WTC11 (cell line): ENCODE measurements around the gene VNN1. TPM values are rescaled to one million over a fixed set of nuclear protein-coding genes. Genes with fewer than 3 reads are reported as not detected.

Source experiments
- ATAC-seq: fragments of 200-7000 bp; cut with Tn5 transposase; 2 replicates; pipeline ENCODE4 v1.10.0; 2021; ENCODE audit warnings: mild to moderate bottlenecking, moderate library complexity
- CTCF ChIA-PET: fragments of 300-600 bp; sonication (Branson Sonifier 250); formaldehyde crosslinking; loops from one replicate; lab custom pipeline; 2021; ENCODE audit warnings: antibody characterized with exemption; lab: Charles Lee
- POLR2A ChIA-PET: fragments of 350-600 bp; sonication (Branson Sonifier 250); formaldehyde crosslinking; loops from one replicate; lab custom pipeline; 2021; ENCODE audit warnings: antibody characterized with exemption; lab: Charles Lee
- DNase-seq: peaks from one replicate; pipeline ENCODE4 v3.0.0; 2021; ENCODE audit warnings: low spot score
- H3K27ac Mint-ChIP-seq: 2 replicates; pipeline ENCODE4 v1.8.0; 2021; ENCODE audit warnings: mixed read lengths
- H3K27me3 Mint-ChIP-seq: 2 replicates; pipeline ENCODE4 v1.8.0; 2021; ENCODE audit warnings: low read depth, mild to moderate bottlenecking, moderate library complexity, mixed read lengths
- H3K36me3 Mint-ChIP-seq: 2 replicates; pipeline ENCODE4 v1.8.0; 2021; ENCODE audit warnings: mixed read lengths
- H3K4me1 Mint-ChIP-seq: 2 replicates; pipeline ENCODE4 v1.8.0; 2022; ENCODE audit warnings: mixed read lengths
- H3K4me3 Mint-ChIP-seq: 2 replicates; pipeline ENCODE4 v1.8.0; 2021; ENCODE audit warnings: mild to moderate bottlenecking, moderate library complexity, mixed read lengths
- H3K9me3 Mint-ChIP-seq: 2 replicates; pipeline ENCODE4 v1.8.0; 2021; ENCODE audit warnings: mixed read lengths
- ARID4B ChIP-seq: sonication (generic); formaldehyde crosslinking; IDR thresholded peaks from 2 replicates; pipeline ENCODE4 v1.8.0; 2023; ENCODE audit warnings: missing genetic modification reagents, mild to moderate bottlenecking, borderline replicate concordance
- ATF1 ChIP-seq: sonication (generic); formaldehyde crosslinking; IDR thresholded peaks from 2 replicates; pipeline ENCODE4 v1.8.1; 2023; ENCODE audit warnings: mild to moderate bottlenecking, moderate library complexity, missing genetic modification reagents
- E2F5 ChIP-seq: sonication (generic); formaldehyde crosslinking; IDR thresholded peaks from 2 replicates; pipeline ENCODE4 v1.8.1; 2022; ENCODE audit warnings: mild to moderate bottlenecking, moderate library complexity, missing genetic modification reagents
- FOXP4 ChIP-seq: sonication (generic); formaldehyde crosslinking; IDR thresholded peaks from 2 replicates; pipeline ENCODE4 v1.8.0; 2022; ENCODE audit warnings: mild to moderate bottlenecking, missing genetic modification reagents
- GRHL2 ChIP-seq: fragments of 250-450 bp; sonication (Bioruptor Pico); IDR thresholded peaks from 2 replicates; pipeline ENCODE4 v1.8.0; 2022; ENCODE audit warnings: mild to moderate bottlenecking, moderate library complexity; ENCODE audit not compliant: insufficient replicate concordance, severe bottlenecking
- MXD4 ChIP-seq: fragments of 250-450 bp; sonication (Bioruptor Pico); IDR thresholded peaks from 2 replicates; pipeline ENCODE4 v1.8.0; 2021; ENCODE audit warnings: mild to moderate bottlenecking, moderate library complexity, borderline replicate concordance
- MYBL2 ChIP-seq: sonication (generic); formaldehyde crosslinking; IDR thresholded peaks from 2 replicates; pipeline ENCODE4 v1.8.1; 2023; ENCODE audit warnings: mild to moderate bottlenecking, moderate library complexity, missing genetic modification reagents
- NFATC4 ChIP-seq: fragments of 250-450 bp; sonication (Bioruptor Pico); IDR thresholded peaks from 2 replicates; pipeline ENCODE4 v1.9.0; 2021; ENCODE audit warnings: mild to moderate bottlenecking
- RELA ChIP-seq: sonication (generic); formaldehyde crosslinking; IDR thresholded peaks from 2 replicates; pipeline ENCODE4 v1.8.1; 2022; ENCODE audit warnings: missing genetic modification reagents, mild to moderate bottlenecking, borderline replicate concordance
- SMAD3 ChIP-seq: sonication (generic); formaldehyde crosslinking; IDR thresholded peaks from 2 replicates; pipeline ENCODE4 v1.8.0; 2022; ENCODE audit warnings: missing genetic modification reagents, mild to moderate bottlenecking, borderline replicate concordance
- SP1 ChIP-seq: sonication (generic); formaldehyde crosslinking; conservative IDR thresholded peaks from 2 replicates; pipeline ENCODE4 v1.8.1; 2022; ENCODE audit warnings: missing genetic modification reagents
- USF1 ChIP-seq: sonication (generic); formaldehyde crosslinking; IDR thresholded peaks from 2 replicates; pipeline ENCODE4 v1.8.0; 2022; ENCODE audit warnings: mild to moderate bottlenecking, missing genetic modification reagents
- ZBTB43 ChIP-seq: sonication (generic); formaldehyde crosslinking; IDR thresholded peaks from 2 replicates; pipeline ENCODE4 v1.8.1; 2023; ENCODE audit warnings: mild to moderate bottlenecking, missing genetic modification reagents
- ZNF232 ChIP-seq: sonication (generic); formaldehyde crosslinking; IDR thresholded peaks from 2 replicates; pipeline ENCODE4 v1.8.0; 2022; ENCODE audit warnings: mild to moderate bottlenecking, missing genetic modification reagents
- ZNF281 ChIP-seq: sonication (generic); formaldehyde crosslinking; IDR thresholded peaks from 2 replicates; pipeline ENCODE4 v1.8.0; 2023; ENCODE audit warnings: mild to moderate bottlenecking, missing genetic modification reagents
- ZNF532 ChIP-seq: fragments of 250-450 bp; sonication (Bioruptor Pico); IDR thresholded peaks from 2 replicates; pipeline ENCODE4 v1.9.0; 2021; ENCODE audit warnings: mild to moderate bottlenecking, borderline replicate concordance
- ZNF671 ChIP-seq: fragments of 250-450 bp; sonication (Bioruptor Pico); IDR thresholded peaks from 2 replicates; pipeline ENCODE4 v1.8.0; 2021; ENCODE audit warnings: mild to moderate bottlenecking
- total RNA-seq: library from RNA; stranded (reverse); gene quantifications from 3 replicates; pipeline ENCODE4 v1.2.3, GENCODE V29; 2021

Gene VNN1
- total RNA-seq, 1 experiment from 2014 or later, result 0.04 TPM

GRCh38 chr6:132760256-132760655, 46.4 kb upstream of the VNN1 start (continued):
- TF ChIP-seq FOXP4 (CRISPR knock-in tag) (no peak), E2F5 (no peak), ZBTB43 (CRISPR knock-in tag) (no peak), SMAD3 (CRISPR knock-in tag) (no peak)

GRCh38 chr6:132758689-132759088, 44.8 kb upstream of the VNN1 start:
- H3K9me3 Mint-ChIP-seq, result no peaks in the 10 kb centered on the region
- POLR2A ChIA-PET, result no interaction called here
- CTCF ChIA-PET, result interaction anchor here (1.4 kb wide), 1 partner anchor 40 kb away, joined by 4 read pairs; the partner anchor contains the start of gene SLC18B1
- TF ChIP-seq ATF1 (CRISPR knock-in tag) (no peak), MXD4 (CRISPR knock-in tag) (no peak), MYBL2 (CRISPR knock-in tag) (no peak), ZNF671 (CRISPR knock-in tag) (no peak), ARID4B (no peak), ZNF281 (CRISPR knock-in tag) (no peak)
- ATAC-seq (no peak), DNase-seq (no peak)
- no peak overlapping the region for H3K4me3 Mint-ChIP-seq
- no peaks in the 10 kb centered on the region for H3K27me3 Mint-ChIP-seq
- no peaks in the 10 kb centered on the region for H3K4me1 Mint-ChIP-seq
- H3K36me3 Mint-ChIP-seq, result no peaks in the 10 kb centered on the region
- no peak overlapping the region for H3K27ac Mint-ChIP-seq

GRCh38 chr6:132752255-132752654, 38.4 kb upstream of the VNN1 start:
- Mint-ChIP-seq H3K4me1 (no peaks in the 10 kb centered on the region), H3K4me3 (no peak overlapping the region), H3K27me3 (no peaks in the 10 kb centered on the region), H3K27ac (no peak overlapping the region), H3K36me3 (no peaks in the 10 kb centered on the region), H3K9me3 (no peaks in the 10 kb centered on the region)
- ChIA-PET CTCF (interaction anchor here (0.7 kb wide), 1 partner anchor 15 kb away, joined by 3 read pairs; no protein-coding TSS in a partner anchor), POLR2A (no interaction called here)
- DNase-seq (no peak), ATAC-seq (no peak)
- no peak for TF ChIP-seq GRHL2
- no peak for TF ChIP-seq NFATC4
- TF ChIP-seq ZNF532, result no peak
- TF ChIP-seq ZNF232 (CRISPR knock-in tag), result no peak
- TF ChIP-seq MXD4 (CRISPR knock-in tag), result no peak
- no peak for TF ChIP-seq SP1 (CRISPR knock-in tag)
- TF ChIP-seq USF1 (CRISPR knock-in tag), result no peak
- TF ChIP-seq RELA (CRISPR knock-in tag), result no peak
